ENCODE measurements around the gene NEDD9. TPM values are rescaled to one million over a fixed set of nuclear protein-coding genes. Genes with fewer than 3 reads are reported as not detected.
A peak's percentile ranks its signal among the peaks of the same experiment; 100 is the strongest.

Gene NEDD9
- total RNA-seq, 1 donor from 2014 or later: 21.4 TPM

GRCh38 chr6:11218538-11219399 is 13.7 kb downstream of the NEDD9 start:
- H3K9ac ChIP-seq (ENCODE audit: low read depth in 1 of 3, low read length in 3 of 3): peak overlapping the region in 2 of 3 donors; percentile 30 to 34
- peak overlapping the region; percentile 56 for H3K27ac ChIP-seq (ENCODE audit: low read depth, low read length)
- no peaks in the 10 kb centered on the region for H3K27me3 ChIP-seq (ENCODE audit: control insufficient read depth in 3 of 3, insufficient read depth in 3 of 3, low read length in 3 of 3)
- H3K4me3 ChIP-seq (ENCODE audit: low read length in 3 of 3): no peak overlapping the region
- H3K4me1 ChIP-seq (ENCODE audit: control insufficient read depth in 3 of 3, insufficient read depth in 3 of 3, low read length in 3 of 3): peaks cover 30 to 45% (median 38%) of the 10 kb centered on the region in 3 donors
- no peaks in the 10 kb centered on the region for H3K9me3 ChIP-seq (ENCODE audit: control insufficient read depth in 3 of 3, low read length in 3 of 3)
- H3K36me3 ChIP-seq (ENCODE audit: control insufficient read depth in 3 of 3, insufficient read depth in 3 of 3, low read length in 3 of 3): no peaks in the 10 kb centered on the region

GRCh38 chr6:11218102-11218442 is 14.4 kb downstream of the NEDD9 start:
- peak overlapping the region; percentile 56 for H3K27ac ChIP-seq (ENCODE audit: low read depth, low read length)
- no peaks in the 10 kb centered on the region for H3K9me3 ChIP-seq (ENCODE audit: control insufficient read depth in 3 of 3, low read length in 3 of 3)
- H3K9ac ChIP-seq (ENCODE audit: low read depth in 1 of 3, low read length in 3 of 3): peak overlapping the region in 1 of 3 donors; percentile 34
- no peaks in the 10 kb centered on the region for H3K36me3 ChIP-seq (ENCODE audit: control insufficient read depth in 3 of 3, insufficient read depth in 3 of 3, low read length in 3 of 3)
- no peaks in the 10 kb centered on the region for H3K27me3 ChIP-seq (ENCODE audit: control insufficient read depth in 3 of 3, insufficient read depth in 3 of 3, low read length in 3 of 3)
- no peak overlapping the region for H3K4me3 ChIP-seq (ENCODE audit: low read length in 3 of 3)
- H3K4me1 ChIP-seq (ENCODE audit: control insufficient read depth in 3 of 3, insufficient read depth in 3 of 3, low read length in 3 of 3): peaks cover 35 to 52% (median 45%) of the 10 kb centered on the region in 3 donors

- Histone ChIP-seq H3K36me3 (ENCODE audit: control insufficient read depth in 3 of 3, insufficient read depth in 3 of 3, low read length in 3 of 3) (no peaks in the 10 kb centered on the region), H3K4me1 (ENCODE audit: control insufficient read depth in 3 of 3, insufficient read depth in 3 of 3, low read length in 3 of 3) (peaks cover 38 to 58% (median 50%) of the 10 kb centered on the region in 3 donors), H3K27me3 (ENCODE audit: control insufficient read depth in 3 of 3, insufficient read depth in 3 of 3, low read length in 3 of 3) (no peaks in the 10 kb centered on the region), H3K4me3 (ENCODE audit: low read length in 3 of 3) (no peak overlapping the region), H3K9ac (ENCODE audit: low read depth in 1 of 3, low read length in 3 of 3) (peak overlapping the region in 1 of 3 donors; percentile 34), H3K9me3 (ENCODE audit: control insufficient read depth in 3 of 3, low read length in 3 of 3) (no peaks in the 10 kb centered on the region), H3K27ac (ENCODE audit: low read depth, low read length) (peak overlapping the region; percentile 56)
Observed at GRCh38 chr6:11217360-11218101, 14.9 kb downstream of the NEDD9 start.

DNA sequence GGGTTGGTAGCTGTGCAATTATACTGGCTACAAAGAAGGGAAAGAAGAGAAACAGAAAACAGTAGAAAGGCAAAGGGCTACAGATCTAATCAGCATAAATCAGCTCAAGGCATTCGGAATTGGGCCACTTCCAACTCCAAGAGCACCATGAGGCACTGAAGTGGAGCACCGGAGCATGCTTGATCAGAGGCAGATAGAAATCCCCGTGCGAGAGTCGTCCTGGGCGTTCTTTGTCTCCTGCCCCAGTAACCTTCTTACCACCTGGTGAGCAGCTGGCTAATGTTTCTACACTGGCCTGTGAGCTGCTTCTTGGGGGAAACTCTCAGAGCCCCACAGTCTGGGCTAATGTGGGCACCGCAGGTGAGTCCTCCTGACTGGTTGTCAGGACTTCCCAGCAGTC is 16.7 kb downstream of the NEDD9 start:
- Histone ChIP-seq H3K4me1 (ENCODE audit: control insufficient read depth in 3 of 3, insufficient read depth in 3 of 3, low read length in 3 of 3) (peaks cover 49 to 70% (median 61%) of the 10 kb centered on the region in 3 donors), H3K4me3 (ENCODE audit: low read length in 3 of 3) (no peak overlapping the region), H3K9ac (ENCODE audit: low read depth in 1 of 3, low read length in 3 of 3) (no peak overlapping the region), H3K27ac (ENCODE audit: low read depth, low read length) (peak overlapping the region; percentile 51), H3K9me3 (ENCODE audit: control insufficient read depth in 3 of 3, low read length in 3 of 3) (no peaks in the 10 kb centered on the region), H3K27me3 (ENCODE audit: control insufficient read depth in 3 of 3, insufficient read depth in 3 of 3, low read length in 3 of 3) (no peaks in the 10 kb centered on the region), H3K36me3 (ENCODE audit: control insufficient read depth in 3 of 3, insufficient read depth in 3 of 3, low read length in 3 of 3) (no peaks in the 10 kb centered on the region)

GRCh38 chr6:11214901-11215300 is 17.6 kb downstream of the NEDD9 start:
- peak overlapping the region in 1 of 3 donors; percentile 60 for H3K9ac ChIP-seq (ENCODE audit: low read depth in 1 of 3, low read length in 3 of 3)
- H3K27me3 ChIP-seq (ENCODE audit: control insufficient read depth in 3 of 3, insufficient read depth in 3 of 3, low read length in 3 of 3): no peaks in the 10 kb centered on the region
- peak overlapping the region in 1 of 3 donors; percentile 11 for H3K4me3 ChIP-seq (ENCODE audit: low read length in 3 of 3)
- H3K4me1 ChIP-seq (ENCODE audit: control insufficient read depth in 3 of 3, insufficient read depth in 3 of 3, low read length in 3 of 3): peaks cover 55 to 73% (median 65%) of the 10 kb centered on the region in 3 donors
- no peaks in the 10 kb centered on the region for H3K36me3 ChIP-seq (ENCODE audit: control insufficient read depth in 3 of 3, insufficient read depth in 3 of 3, low read length in 3 of 3)
- no peaks in the 10 kb centered on the region for H3K9me3 ChIP-seq (ENCODE audit: control insufficient read depth in 3 of 3, low read length in 3 of 3)
- H3K27ac ChIP-seq (ENCODE audit: low read depth, low read length): peak overlapping the region; percentile 51

GRCh38 chr6:11214084-11214833 is 18.2 kb downstream of the NEDD9 start:
- no peaks in the 10 kb centered on the region for H3K27me3 ChIP-seq (ENCODE audit: control insufficient read depth in 3 of 3, insufficient read depth in 3 of 3, low read length in 3 of 3)
- no peaks in the 10 kb centered on the region for H3K9me3 ChIP-seq (ENCODE audit: control insufficient read depth in 3 of 3, low read length in 3 of 3)
- H3K4me3 ChIP-seq (ENCODE audit: low read length in 3 of 3): peak overlapping the region in 2 of 3 donors; percentile 8 to 11
- peak overlapping the region; percentile 51 for H3K27ac ChIP-seq (ENCODE audit: low read depth, low read length)
- peaks cover 55 to 69% (median 68%) of the 10 kb centered on the region in 3 donors for H3K4me1 ChIP-seq (ENCODE audit: control insufficient read depth in 3 of 3, insufficient read depth in 3 of 3, low read length in 3 of 3)
- H3K36me3 ChIP-seq (ENCODE audit: control insufficient read depth in 3 of 3, insufficient read depth in 3 of 3, low read length in 3 of 3): peaks cover 0 to 4% (median 0%) of the 10 kb centered on the region in 3 donors
- peak overlapping the region; percentile 23 to 60 (median 36) for H3K9ac ChIP-seq (ENCODE audit: low read depth in 1 of 3, low read length in 3 of 3)

DNA sequence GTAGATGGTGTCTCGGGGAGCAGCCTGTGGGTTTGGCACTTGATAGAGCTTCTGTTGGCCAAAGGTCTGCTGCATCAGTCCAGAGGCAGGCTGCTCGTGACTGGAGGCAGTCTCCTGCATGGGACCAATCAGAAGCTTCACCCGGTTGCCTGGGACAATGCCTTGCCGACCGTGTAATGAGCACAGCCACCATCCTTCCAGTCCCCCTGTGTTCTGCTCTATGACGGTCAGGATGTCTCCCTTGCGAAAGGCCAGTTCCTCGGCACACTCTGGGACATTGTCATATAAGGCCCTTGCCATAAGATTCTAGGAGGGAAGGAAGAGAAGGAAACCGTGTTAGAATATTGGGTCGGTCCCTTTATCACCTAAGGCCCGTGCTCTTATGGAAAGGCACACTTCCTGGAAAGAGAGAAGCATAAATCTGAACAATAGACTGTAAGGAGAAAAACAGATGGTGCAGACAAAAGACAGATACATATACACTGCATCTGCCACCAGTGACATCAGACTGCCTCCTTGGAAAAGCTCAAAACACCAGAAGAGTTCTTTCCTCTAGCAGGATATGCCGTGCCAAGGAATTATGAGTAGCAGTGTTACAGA is 18.9 kb downstream of the NEDD9 start:
- H3K4me3 ChIP-seq (ENCODE audit: low read length in 3 of 3): no peak overlapping the region

DNA sequence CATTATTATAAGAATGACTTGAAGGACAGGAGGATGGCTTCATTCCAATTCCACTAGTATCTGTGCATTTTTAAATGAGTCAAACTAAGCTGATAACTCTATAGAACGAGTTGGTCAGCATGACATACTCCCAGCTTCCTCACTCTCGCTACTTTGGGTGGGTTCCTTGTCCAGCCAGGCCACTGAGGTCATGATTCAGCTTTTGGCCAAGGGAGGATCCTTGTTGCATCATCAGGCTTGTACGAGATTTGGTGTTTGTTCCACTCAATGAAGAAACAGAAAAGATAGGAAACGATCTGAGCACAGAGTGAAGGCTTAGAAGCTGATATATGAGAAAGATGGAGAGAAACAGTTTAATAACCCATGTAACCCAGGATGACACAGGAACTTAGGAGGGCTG is 19.8 kb downstream of the NEDD9 start:
- Histone ChIP-seq H3K27ac (ENCODE audit: low read depth, low read length) (peak overlapping the region; percentile 51), H3K9me3 (ENCODE audit: control insufficient read depth in 3 of 3, low read length in 3 of 3) (no peaks in the 10 kb centered on the region)

More for the DNA sequence above, 18.9 kb downstream of the NEDD9 start:
- Histone ChIP-seq H3K9ac (ENCODE audit: low read depth in 1 of 3, low read length in 3 of 3) (peak overlapping the region in 2 of 3 donors; percentile 23 to 60), H3K27me3 (ENCODE audit: control insufficient read depth in 3 of 3, insufficient read depth in 3 of 3, low read length in 3 of 3) (no peaks in the 10 kb centered on the region), H3K4me1 (ENCODE audit: control insufficient read depth in 3 of 3, insufficient read depth in 3 of 3, low read length in 3 of 3) (peaks cover 57 to 69% (median 65%) of the 10 kb centered on the region in 3 donors), H3K9me3 (ENCODE audit: control insufficient read depth in 3 of 3, low read length in 3 of 3) (no peaks in the 10 kb centered on the region), H3K36me3 (ENCODE audit: control insufficient read depth in 3 of 3, insufficient read depth in 3 of 3, low read length in 3 of 3) (peaks cover 0 to 4% (median 0%) of the 10 kb centered on the region in 3 donors), H3K27ac (ENCODE audit: low read depth, low read length) (peak overlapping the region; percentile 51)

GRCh38 chr6:11211254-11211653 is 21.2 kb downstream of the NEDD9 start:
- H3K9me3 ChIP-seq (ENCODE audit: control insufficient read depth in 3 of 3, low read length in 3 of 3): no peaks in the 10 kb centered on the region
- peaks cover 66 to 68% (median 66%) of the 10 kb centered on the region in 3 donors for H3K4me1 ChIP-seq (ENCODE audit: control insufficient read depth in 3 of 3, insufficient read depth in 3 of 3, low read length in 3 of 3)
- H3K9ac ChIP-seq (ENCODE audit: low read depth in 1 of 3, low read length in 3 of 3): no peak overlapping the region

More for the DNA sequence above, 19.8 kb downstream of the NEDD9 start:
- Histone ChIP-seq H3K9ac (ENCODE audit: low read depth in 1 of 3, low read length in 3 of 3) (no peak overlapping the region), H3K36me3 (ENCODE audit: control insufficient read depth in 3 of 3, insufficient read depth in 3 of 3, low read length in 3 of 3) (peaks cover 0 to 4% (median 0%) of the 10 kb centered on the region in 3 donors), H3K4me1 (ENCODE audit: control insufficient read depth in 3 of 3, insufficient read depth in 3 of 3, low read length in 3 of 3) (peaks cover 62 to 72% (median 67%) of the 10 kb centered on the region in 3 donors), H3K4me3 (ENCODE audit: low read length in 3 of 3) (no peak overlapping the region), H3K27me3 (ENCODE audit: control insufficient read depth in 3 of 3, insufficient read depth in 3 of 3, low read length in 3 of 3) (no peaks in the 10 kb centered on the region)

More at GRCh38 chr6:11211254-11211653, 21.2 kb downstream of the NEDD9 start:
- Histone ChIP-seq H3K27me3 (ENCODE audit: control insufficient read depth in 3 of 3, insufficient read depth in 3 of 3, low read length in 3 of 3) (no peaks in the 10 kb centered on the region), H3K4me3 (ENCODE audit: low read length in 3 of 3) (no peak overlapping the region), H3K36me3 (ENCODE audit: control insufficient read depth in 3 of 3, insufficient read depth in 3 of 3, low read length in 3 of 3) (peaks cover 0 to 4% (median 0%) of the 10 kb centered on the region in 3 donors), H3K27ac (ENCODE audit: low read depth, low read length) (peak overlapping the region; percentile 23)

Measured in skeletal muscle tissue (tissue), 4 donors.